NCI-H1092 (cell line): Measurements from ENCODE around the gene CTAG1B.
"Not testable (repeated sequence)": the region's sequence is repeated elsewhere in the genome, so short reads cannot be mapped to it uniquely, and the experiment has no call there.

ENCODE experiments used
- DNase-seq: peaks from one replicate; lab custom pipeline; 2025; lab: John Stamatoyannopoulos, UW

CTAG1B gene

DNA sequence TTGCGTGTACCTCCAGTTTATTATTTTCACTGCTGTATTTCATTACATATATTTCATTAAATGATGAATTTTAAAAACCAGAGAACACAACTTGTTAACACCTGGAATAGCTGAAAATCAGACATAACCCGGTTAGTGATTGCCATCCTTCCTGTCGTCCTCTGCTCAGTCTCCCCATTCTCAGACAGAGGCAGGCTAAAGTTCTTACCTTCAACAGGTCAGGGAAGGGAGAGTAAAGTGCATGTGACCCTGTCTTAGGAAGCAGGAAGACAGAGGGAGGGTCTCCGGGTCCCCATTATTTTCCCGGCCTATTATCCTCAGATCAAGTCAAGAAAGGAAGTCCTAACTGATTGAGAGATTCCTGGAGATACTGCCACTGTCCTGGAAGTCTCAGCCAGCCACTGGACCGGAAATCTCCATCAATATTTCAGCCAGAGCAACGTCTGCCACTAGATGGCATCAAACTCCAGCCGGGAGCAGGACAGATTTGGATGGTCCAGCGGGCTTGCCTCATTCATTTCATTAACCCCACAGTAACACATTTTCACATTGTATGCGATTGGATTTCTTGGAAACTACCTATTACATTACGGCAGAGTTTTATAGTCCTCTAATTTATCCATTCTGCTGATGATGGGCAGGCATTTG is 1.8 kb upstream of the CTAG1B start:
- not testable (repeated sequence) for DNase-seq

DNA sequence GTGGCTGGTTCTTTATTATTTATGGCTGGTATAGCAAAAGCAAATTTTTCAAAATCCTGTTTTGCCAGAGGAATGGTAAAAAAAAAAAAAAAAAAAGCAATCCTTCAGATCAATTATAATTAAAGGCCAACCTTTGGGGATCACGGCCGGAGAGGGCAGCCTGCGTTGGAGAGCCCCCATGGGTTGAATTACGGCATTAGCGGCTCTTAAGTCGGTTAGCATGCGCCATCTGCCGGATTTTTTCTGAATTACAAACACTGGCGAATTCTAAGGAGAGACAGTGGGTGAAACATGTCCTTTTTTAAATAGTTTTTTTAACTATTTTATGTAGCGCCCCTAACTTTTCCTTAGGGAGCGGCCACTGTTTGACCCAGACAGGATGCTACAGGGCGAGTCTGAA is 5.5 kb downstream of the CTAG1B start:
- DNase-seq: not testable (repeated sequence)

DNA sequence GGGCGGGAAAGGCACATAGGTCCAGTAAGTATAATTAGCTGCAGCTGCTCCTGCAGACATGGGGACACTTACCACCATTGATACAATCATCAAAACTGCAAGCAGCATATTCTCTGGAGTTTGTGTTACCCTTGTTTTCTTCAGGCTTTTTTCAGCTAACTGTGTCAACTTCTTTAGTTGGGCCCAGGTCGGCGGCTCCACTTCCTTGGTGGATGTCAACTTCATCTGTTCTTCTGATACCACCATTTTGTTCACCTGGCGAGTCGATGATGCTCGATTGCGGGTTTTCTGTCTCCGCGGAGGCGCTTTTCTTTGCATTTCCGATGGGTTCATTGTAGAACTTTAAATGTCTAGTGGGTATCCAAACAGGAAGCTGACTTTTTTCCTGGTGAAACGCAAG is 7.9 kb downstream of the CTAG1B start:
- not testable (repeated sequence) for DNase-seq

DNA sequence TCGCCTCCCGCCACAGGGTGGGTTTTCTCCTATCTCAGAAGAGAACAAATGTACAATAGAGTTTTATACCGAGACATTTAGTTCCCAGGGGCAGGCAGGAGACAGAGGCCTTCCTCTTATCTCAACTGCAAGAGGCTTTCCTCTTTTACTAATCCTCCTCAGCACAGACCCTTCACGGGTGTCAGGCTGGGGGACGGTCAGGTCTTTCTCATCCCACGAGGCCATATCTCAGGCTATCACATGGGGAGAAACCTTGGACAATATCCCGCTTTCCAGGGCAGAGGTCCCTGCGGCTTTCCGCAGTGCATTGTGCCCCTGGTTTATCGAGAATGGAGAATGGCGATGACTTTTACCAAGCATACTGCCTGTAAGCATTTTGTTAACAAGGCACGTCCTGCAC is 10.3 kb downstream of the CTAG1B start:
- DNase-seq: not testable (repeated sequence)

- DNase-seq: not testable (repeated sequence)
Observed at GRCh38 chrX:154607976-154608375, 11.1 kb downstream of the CTAG1B start.

DNA sequence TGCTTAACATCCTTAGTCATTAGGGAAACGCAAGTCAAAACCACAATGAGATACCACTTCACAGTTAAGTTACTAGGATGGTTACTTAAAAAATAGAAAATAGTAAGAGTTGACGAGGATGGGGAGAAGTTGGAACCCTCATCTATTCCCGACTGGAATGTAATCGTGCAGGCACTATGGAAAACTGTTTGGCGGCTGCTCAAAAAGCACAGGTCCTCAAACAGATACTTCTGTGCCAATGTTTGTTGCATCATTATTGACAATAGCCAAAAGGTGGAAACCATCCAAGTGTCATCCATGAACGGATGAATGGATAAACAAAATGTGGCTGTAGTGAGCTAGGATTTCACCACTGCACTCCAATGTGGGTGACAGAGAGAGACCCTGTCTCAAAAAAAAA is 11.7 kb downstream of the CTAG1B start:
- peak; percentile 86 for DNase-seq

DNA sequence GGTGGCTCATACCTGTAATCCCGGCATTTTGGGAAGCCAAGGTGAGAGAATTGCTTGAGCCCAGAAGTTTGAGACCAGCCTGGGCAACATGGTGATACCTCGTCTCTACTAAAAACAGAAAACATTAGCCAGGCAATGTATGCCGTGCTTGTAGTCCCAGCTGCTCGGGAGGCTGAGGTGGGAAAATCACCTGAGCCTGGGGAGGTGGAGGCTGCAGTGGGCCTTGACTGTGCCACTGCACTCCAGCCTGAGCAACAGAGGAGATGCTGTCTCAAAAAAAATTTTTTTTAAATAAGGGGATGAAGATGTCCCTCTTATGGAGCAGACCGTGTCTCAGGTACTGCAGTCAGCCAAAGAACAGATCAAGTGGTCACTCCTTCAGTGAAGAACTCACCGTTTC is 13.5 kb downstream of the CTAG1B start:
- no peak for DNase-seq

- DNase-seq: no peak
Observed at GRCh38 chrX:154603438-154604430, 15.3 kb downstream of the CTAG1B start.

GRCh38 chrX:154602766-154603437 is 16.2 kb downstream of the CTAG1B start:
- no peak for DNase-seq

GRCh38 chrX:154602226-154602625 is 16.9 kb downstream of the CTAG1B start:
- no peak for DNase-seq

GRCh38 chrX:154600759-154601374 is 18.2 kb downstream of the CTAG1B start:
- DNase-seq: no peak

DNA sequence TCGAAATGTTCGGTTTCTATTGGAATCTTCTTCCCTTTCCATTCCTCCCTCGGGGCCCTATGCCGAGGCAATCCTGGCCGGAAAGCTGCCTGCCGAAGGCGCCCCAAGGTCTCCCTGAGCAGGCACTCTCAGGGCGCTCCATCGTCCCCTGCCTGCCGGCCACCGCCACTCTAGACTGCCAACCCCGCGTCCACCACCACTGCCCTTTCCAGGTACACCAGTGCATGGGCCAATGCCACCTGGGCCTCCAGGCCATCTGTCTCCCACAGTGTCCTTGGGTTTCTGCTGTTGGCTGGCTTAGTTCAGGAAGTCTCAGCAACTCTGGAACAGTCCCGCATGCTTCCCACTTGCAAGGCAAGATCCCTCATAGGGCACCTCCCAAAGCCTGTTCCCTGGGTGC is 19.6 kb downstream of the CTAG1B start:
- DNase-seq: no peak

DNA sequence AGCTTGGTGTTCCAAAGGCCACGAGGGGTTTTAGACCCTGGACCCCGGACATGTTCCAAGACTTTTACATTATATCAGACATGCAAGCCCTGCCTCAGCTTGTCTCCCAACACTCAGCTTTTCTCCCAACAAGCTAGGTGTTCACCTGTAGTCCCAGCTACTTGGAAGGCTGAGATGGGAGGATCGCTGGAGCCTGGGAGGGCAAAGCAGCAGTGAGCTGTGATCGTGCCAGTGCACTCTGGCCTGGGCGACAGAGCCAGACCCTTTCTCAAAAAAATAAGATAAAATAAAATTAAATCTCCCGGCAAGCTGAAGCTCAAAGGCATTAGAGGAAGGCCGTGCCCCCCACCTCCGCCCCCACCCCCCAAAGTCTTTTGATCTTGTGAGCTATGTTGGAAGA is 20.4 kb downstream of the CTAG1B start:
- no peak for DNase-seq

DNA sequence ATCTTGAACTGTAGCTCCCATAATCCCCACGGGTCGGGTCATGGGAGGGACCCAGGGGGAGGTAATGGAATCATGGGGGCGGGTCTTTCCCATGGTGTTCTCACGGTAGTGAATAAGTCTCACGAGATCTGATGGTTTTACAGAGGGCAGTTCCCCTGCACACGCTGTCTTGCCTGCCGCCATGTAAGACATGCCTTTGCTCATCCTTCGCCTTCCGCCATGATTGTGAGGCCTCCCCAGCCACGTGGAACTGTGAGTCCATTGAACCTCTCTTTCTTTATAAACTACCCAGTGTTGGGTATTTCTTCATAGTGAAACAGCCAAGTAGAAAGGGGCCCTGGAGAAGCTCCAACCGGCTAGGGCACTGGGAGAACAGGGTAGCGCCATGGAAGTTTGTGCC is 21.9 kb downstream of the CTAG1B start:
- no peak for DNase-seq

DNA sequence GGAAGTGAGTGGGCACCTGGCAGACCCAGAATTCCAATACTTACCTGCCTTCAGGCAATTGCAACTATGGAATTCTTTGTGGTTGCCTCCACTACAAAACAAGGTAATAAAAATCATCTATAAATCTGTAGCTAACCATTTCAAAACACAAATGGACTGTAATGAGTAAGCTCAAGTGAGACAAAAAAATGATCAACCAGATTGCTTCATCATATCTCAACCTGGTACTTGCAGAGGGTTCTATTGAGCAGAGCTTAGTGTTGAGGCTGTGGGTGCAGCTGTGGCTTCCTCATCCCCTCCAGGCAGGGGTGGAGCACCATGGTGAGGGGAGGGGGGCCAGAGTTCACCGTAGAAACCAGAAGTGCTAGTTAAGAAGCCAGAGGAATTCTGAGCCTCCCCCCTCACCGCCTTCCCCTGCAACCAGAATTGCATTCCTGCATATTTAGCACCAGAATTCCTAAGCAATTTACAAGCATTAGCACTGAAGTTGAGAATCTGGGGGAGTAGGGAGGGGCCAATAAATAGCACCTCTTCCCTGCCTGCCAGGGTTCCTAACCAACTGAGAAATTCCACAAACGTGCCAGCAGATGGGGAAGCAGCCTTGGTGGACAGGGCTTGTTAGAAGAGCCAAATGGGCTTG is 22.7 kb downstream of the CTAG1B start:
- DNase-seq: no peak

- DNase-seq: no peak
Observed at GRCh38 chrX:154595559-154596249, 23.4 kb downstream of the CTAG1B start.

GRCh38 chrX:154594491-154594890 is 24.6 kb downstream of the CTAG1B start:
- DNase-seq: no peak

- DNase-seq: no peak
Observed at GRCh38 chrX:154593201-154593600, 25.9 kb downstream of the CTAG1B start.

DNA sequence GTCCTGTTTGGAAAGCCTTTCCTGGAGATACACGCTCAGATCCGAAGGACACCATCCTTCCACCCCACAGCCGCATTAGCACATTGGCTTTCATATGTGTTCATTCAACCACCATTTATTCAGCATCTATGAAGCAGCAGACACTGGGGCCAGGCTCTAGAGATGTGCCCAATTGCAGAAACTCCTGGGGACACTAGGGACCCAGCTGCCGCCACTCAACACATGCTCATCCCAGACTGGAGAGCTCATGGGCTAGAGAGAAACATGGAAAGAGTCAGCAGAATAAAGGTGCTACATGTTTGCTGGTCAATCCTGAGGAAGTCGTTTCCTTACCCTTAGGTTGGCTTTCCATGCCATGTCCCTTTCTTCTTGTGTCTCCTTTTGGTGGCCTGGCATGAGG is 26.6 kb downstream of the CTAG1B start:
- no peak for DNase-seq

- DNase-seq: not testable (repeated sequence)
Observed at GRCh38 chrX:154590415-154590814, 28.7 kb downstream of the CTAG1B start.

DNA sequence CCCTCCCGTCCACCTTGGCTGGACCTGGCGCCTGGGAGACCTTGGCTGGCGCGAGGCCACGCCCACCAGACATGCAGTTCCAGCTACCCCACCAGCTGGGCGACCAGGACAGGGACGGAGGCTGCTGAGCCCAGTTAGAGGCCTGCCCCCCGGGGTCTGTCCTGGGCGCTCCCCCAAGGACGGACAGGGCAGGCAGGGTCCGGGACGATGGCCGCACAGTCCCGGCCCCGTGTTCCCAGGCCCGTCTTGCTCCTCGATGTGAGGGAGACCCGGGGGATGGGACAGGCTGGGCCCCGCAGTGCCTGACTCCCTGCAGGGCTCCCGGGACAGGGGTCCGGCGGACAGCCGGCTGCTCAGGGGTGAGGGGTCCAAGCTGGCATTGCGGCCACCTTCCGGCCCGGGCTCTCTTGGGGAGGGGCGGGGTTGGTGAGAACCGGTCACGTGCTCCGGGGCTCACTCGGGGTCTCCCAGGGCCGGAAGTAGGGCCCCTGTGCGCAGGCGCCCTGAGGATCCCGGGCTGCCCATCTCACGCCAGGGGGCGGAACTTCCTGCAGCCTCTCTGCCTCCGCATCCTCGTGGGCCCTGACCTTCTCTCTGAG is 34.4 kb downstream of the CTAG1B start, which contains the start of gene CTAG1A:
Gene CTAG1A (plus strand): TSS at position 549 of the 599 bp plus-strand sequence. CDS start 74 bp downstream, outside the sequence.
- DNase-seq: not testable (repeated sequence)
